SKM-1 treated with dmso at 0.1 percent for 144 hours (cell line): ENCODE results near the gene PRDM16.

ENCODE experiments used
- DNase-seq: peaks from one replicate; lab custom pipeline; 2025; ENCODE audit not compliant: unreplicated experiment; lab: John Stamatoyannopoulos, UW

PRDM16 gene

DNA sequence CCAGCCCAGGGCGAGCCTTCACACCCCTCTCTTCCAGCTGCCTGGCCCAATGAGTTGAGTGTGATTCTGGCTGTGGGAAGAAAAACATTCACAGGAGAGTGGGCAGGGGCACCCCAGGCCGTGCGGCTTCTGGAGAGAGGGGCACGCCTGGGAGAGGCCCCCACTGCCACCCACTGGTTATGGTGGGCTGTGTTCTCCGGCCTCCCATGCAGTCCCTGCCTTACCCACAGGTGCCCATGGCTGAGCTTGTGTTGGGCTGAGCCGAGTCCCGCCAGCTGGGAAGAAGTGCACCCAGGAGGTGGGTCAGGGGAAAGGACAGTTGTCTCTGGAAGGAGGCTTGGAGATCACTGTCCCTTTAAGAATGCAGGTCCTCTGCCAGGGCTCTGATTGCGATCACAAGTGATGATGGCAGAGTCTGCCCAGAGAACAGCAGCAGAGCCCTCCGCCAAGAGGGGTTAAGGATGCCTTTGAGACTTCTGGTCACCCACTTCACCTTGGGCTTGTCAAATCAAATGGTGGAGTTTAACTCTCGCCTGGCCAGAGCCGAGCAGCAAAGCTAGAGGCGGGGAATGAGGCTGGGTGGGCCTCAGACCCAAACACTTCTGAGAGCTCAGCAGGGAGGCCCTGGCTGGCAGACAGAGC is 260.8 kb downstream of the PRDM16 start:
- no peak for DNase-seq

DNA sequence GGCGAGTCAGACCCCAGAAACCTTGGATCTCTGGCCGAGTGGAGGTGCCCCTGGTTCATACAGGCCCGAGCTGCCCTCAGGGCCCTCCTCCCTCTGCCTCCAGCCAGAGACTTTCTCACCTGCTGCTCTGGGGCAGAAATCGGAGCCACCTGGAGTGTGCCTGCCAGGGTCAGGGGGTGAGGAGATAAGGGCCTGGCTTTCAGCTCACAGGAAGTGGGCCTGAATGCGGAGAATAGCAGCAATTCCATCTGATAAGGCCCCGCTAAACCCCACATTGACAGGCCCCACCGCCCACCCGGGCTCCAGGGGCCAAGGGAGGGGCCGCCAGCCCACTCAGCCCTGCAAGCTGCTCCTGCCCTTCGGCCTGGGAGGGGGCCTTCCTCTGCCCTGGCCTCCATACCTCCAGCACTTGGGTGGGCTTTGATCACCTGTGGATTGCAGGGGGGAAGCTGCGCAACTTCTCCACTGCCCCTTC is 261.8 kb downstream of the PRDM16 start:
- DNase-seq = no peak

DNA sequence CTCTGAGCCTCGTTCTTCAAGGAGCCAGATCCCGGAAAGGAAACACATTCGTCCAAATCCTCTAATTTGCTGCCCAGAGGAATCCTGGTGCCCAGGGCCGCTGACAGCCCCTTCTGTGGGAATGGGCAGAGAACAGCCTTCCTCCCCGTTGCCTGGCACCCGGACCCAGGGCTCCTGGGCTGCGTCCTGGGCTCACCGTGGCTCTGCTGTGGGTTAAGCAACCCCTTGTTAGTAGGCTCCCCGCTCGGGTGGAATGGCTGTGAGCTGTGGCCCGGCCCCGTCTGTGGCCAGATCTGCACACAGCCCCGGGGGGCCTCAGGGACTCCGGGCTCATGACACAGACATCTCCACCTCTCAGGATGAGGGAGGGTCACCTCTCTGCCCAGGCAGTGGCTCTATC is 262.6 kb downstream of the PRDM16 start:
- no peak for DNase-seq

DNA sequence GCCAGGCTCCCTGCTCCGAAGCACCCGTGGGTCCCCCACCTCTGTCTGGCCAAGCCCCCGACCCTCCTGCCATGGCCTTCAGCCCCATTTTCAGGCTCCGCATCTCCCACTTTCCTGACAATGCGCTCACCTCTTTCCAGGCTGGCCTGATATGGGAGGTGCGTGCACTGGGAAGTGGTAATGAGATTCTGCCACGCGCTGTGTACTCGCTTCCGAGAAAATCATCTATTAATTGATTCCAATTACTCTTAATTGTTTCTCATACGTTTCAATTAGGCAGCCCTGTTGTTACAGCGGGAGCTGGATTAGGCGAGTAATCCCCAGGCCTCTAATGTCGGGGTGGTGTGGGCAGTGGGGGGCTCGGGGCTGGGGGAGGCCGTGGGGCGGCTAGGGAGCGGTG is 263.0 kb downstream of the PRDM16 start:
- no peak for DNase-seq

DNA sequence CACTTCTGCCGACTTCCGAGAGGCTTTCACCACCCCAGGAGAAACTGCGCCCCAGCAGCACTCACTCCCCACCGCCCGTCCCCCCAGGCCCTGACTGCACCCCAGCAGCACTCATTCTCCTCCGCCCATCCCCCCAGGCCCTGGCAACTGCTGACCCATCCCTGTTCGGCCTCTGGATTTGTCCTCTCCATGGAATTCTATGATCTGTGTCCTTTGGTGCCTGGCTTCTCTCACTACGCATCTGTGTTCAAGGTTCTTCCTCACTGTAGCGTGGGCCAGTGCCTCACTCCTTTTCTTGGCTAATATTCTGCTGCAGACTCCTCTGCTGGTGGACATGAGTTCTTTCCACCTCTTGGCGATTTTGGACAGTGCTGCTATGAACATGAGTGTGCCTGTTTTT is 263.7 kb downstream of the PRDM16 start:
- no peak for DNase-seq

DNA sequence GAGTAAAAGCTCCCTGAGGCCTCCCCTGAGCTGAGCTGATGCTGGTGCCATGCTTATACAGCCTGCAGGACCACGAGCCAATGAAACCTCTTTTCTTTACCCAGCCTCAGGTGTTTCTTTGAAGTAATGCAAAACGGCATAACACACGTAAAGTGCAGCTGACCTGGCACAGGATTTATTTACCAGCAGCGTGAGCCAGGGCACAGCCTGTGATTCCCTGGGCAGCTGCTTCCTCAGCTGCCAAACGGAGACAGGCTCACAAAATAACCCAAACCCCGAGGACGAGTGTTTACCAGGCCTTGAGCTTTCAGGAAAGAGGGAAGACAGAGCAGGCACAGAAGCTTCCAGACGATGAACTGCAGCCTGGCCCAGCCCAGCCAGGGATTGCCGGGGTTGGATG is 264.9 kb downstream of the PRDM16 start:
- DNase-seq = no peak

DNA sequence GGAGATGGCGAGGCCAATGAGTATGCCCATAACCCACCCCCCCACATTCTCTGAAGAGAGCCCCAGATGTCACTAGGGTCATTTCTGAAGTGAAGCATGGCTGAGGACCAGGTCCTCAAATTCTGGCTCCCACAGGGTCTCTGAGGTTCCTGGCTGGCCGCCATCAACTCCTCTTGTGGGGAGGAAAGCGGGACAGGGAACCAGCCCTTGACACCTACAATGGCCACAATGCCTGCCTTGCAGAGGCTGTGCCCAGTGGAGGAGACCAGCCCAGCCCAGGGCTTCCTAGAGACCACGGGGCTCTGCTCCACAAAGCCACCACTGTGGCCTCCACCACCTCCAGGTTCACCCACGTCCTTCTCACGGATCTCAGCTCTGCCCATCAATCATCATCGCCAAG is 265.4 kb downstream of the PRDM16 start:
- no peak for DNase-seq

DNA sequence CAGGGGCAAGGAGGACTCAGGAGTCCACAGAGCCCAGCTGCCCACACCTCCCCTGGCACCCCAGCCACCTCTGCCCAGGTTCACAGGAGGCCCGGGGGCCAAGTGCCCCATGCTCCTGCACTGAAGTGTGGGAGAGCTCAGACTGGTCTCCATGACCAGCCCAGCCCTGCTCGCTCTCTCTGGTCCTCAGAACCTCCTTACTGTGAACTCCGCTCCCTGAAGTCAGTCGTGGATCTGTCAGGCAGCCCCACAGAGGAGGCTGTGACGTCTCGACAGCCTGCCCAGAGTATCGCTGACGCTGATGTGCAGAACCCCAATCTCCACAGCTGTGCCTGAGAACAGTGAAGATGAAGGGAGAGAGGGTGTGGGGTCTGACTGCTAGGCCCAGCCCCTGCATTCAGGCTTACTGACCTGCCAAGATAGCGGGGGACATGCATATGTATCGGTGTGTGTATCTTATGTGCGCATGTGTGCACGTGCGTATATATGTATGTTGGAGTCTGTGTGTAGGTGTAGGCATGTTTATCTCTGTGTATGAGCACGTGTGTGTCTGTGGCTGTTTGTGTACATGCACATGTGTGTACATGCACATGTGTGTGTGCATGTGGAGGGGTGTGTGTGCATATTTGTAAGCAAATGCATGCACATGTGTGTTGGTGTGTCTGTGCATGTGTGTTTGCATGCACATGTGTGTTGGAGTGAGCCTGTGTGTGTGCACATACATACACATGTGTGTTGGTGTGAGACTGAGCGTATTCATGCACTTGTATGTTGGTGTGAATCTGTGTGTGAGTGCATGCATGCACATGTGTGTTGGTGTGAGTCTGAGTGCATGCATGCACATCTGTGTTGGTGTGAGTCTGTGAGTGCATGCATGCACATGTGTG is 267.0 kb downstream of the PRDM16 start:
- no peak for DNase-seq

DNA sequence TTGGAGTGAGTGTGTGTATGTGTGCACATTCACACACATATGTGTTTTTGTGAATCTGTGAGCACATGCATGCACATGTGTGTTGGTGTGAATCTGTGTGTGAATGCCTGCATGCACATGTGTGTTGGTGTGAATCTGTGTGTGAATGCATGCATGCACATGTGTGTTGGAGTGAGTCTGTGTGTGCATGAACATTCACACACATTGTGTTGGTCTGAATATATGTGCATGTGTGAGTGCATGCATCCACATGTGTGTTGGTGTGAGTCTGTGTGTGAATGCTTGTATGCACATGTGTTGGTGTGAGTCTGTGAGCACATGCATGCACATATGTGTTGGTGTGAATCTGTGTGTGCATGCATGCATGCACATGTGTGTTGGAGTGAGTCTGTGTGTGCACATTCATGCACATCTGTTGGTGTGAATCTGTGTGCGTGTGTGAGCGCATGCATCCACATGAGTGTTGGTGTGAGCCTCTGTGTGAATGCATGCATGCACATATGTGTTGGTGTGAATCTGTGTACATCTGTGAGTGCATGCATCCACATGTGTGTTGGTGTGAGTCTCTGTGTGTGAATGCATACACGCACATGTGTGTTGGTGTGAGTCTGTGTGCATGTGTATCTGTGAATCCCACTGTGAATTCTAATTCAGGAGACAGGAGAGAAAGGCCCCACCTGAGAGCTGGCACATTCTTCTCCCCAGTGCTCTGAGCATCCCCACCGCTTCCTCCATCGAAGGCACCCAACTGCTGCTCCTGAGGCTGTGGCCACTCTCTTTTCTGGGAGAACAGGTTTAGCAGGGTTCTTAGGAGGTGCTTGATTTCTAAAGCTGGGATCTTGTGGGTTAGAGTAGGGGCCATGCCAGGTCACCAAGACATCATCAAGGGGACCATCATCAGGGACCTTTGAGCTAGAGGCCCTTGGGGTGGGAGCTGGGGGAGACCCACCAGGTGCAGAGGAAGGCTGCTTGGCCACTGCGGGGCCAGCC is 267.9 kb downstream of the PRDM16 start:
- DNase-seq = no peak

DNA sequence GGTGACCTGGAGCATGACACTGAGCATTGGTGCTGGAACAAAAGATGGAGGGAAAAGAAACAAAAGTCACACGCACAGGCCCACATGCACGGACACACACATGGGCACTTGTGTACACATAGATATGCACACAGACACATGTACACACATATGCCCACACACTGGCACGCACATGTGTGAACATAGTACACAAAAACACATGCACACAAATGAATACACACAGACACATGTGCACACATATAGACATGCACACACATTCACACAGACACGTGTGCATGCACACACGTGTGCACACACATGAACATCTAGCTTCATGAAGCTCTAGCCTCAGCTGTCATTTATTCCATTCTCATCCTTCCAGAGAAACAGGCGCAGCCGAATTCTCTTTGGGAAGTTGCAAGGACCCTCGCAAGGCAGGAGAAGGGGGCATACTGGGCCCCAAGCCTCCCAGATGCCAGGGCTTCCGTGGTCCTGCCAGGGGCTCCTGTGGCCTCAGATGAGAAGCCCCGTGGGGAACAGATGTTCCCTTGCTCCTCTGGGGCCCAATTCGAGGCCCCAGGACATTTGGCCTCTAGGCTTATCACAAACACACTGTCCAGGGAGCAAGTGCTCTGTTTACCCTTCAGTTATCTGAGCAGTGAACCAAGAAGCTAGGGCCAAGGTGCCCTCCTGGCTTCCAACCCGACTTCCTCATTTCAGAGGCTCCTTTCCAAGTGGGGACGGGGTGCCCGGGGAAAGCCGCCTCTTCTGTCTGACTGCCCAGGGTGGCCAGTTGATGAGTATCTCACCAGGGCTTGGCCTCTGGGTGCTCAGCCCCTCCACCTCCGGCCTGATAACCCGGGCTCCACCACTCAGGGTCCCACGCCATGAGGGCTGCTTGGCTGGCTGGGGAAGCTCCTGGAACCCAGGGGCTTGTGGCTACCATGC is 269.1 kb downstream of the PRDM16 start:
- no peak for DNase-seq

DNA sequence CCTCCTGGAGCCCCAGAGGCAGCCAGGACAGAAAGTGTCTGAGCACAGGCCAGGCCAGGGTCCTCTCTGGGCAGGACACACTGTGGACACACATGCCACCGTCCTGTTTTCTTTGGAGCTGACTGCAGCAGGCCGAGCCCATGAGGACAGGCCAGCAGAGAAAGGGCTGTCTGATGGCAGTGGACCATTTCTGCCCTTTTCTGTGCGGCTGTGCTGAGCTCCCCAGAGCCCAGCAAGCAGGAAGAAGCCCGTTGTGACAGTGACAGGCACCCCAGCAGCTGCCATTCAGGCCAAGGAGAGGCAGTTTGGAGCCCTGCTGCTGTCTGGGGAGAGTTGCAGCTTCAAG is 269.7 kb downstream of the PRDM16 start:
- no peak for DNase-seq

DNA sequence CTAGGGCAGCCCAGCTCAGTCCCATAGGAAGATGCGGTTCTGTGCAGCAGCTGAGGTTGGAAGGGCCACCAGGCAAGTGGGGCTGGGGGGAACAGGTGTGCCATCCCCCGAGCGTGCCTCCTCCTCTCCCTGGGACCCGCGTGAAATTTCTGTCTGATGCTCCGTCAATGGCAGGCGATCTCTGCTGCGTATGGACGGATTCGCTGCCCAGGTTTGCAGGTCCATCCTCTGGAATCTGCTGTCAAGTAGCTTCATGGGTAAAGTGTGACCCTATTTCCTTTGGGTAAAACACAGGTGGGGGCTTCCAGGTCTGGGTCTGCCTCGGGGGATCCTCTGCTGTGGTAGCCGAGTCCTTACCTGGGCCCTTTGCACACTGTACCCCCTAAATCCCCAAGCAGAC is 270.9 kb downstream of the PRDM16 start:
- DNase-seq = no peak

DNA sequence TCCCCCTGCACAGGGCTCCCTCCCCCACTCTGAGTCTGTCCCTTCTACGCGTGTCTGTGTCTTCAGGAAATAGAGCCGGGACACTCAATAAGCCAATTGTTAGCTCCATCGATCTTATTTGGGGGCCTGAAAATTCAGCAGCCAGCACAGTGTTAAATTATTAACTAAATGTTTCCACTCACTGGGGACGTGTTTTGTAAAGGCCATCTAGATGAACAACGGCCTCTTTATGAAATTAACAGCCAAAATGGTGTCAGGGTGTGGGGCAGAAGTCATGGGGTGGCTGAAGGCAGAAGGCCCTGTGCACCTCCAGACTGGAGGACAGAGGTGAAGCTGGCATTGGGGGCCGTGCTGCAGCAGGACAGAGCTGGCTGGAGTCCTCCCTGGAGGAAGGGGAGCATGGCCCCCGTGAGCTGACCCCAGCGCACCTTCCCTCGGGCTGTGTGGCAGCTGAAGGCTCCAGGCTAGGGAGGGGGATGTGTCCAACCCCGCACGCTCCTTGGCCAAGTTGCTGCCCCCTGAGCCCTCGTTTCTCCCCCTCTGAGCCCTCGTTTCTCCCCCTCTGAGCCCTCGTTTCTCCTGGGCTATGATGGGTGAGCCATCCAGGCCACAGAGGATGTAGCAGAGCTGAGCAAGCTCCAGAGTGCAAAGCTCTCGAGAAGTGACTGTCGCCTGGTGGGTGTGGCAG is 271.7 kb downstream of the PRDM16 start:
- no peak for DNase-seq

DNA sequence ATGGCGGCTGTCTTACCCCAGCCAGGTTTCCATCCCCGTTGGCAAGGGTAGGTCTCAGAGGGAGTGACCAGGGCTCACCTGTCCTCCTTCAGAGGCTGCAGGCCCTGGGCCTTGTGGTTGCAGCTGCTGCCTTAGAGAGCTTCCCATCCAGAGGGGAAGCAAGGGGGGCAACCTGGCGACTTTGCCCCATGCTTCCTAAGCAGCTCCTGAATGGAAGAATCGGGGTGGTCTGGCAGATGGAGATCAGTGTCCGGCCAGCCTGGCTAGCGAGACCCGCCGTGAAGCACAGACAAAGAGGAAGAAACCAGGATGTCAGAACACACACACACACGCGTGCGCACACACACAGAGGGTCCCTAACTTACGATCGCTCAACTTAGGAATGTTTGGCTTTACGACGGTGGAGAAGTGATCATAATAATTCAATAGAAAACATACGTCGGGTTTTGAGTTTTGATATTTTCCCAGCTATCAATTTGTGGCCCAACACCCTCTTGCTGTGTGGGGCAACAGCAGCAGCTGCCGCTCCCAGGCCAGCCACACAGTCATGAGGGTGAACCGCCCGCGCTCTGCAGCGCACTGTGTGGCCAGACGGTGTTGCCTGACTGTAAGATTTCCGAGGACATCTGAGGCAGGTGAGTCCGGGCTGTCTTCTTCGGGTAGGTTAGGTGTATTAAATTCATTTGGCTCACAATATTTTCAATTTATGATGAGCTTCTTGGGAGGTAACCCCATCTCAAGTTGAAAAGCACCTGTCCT is 272.4 kb downstream of the PRDM16 start:
- DNase-seq = no peak

DNA sequence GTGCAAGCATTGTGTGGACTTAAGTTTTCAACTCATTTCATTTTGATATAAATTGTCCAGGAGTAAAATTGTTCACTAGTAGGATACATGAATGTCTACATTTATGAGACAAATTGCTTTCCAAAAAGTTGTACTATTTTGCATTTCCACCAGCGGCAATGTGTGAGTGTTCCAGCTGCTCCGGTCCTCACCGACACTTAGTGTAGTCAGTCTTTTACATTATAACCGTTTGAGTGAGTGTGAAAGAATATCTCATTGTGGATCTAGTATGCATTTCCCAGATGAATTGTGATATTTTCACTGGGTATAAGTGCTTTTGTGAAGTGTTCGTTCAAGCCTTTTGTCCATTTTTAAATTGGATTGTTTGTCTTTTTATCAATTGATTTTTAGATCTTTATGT is 274.0 kb downstream of the PRDM16 start:
- no peak for DNase-seq

DNA sequence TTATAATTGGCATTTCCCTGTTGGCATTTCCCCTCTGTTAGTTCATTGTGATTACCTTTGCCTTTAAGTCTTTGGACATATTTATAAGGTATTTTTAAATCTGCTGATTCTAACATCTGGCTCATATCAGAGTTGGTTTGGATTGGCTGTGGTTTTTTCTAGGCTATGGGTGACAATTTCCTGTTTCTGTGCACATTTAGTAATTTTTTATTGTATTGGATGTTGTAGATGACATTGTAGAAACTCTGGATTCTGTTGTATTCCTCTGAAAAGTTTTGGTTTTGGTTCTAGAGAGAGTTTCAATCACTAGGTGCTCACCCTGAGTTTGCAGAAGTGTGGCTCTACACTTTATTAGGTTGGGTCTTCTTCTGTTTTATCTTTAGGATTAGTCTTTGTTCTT is 275.4 kb downstream of the PRDM16 start:
- DNase-seq = no peak

DNA sequence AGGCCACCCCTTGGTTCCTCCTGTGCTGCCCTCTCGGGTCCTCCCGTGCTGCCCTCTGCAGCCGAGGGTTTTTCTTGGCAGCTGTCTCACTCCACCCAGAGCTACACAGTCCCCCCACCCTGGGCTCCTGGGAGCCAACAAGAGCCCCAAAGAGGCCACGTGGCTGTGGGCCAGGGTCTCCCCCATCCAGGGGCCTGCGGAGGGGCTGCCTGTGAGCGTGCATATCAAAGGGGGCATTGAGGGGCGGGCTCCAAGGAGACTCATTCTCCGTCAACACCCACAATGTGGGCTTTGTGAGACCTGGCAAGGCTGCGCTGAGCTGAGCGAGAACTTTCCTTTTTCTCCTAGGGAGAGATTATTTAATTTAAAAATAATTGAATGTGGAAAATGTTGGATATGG is 276.8 kb downstream of the PRDM16 start:
- DNase-seq = no peak

DNA sequence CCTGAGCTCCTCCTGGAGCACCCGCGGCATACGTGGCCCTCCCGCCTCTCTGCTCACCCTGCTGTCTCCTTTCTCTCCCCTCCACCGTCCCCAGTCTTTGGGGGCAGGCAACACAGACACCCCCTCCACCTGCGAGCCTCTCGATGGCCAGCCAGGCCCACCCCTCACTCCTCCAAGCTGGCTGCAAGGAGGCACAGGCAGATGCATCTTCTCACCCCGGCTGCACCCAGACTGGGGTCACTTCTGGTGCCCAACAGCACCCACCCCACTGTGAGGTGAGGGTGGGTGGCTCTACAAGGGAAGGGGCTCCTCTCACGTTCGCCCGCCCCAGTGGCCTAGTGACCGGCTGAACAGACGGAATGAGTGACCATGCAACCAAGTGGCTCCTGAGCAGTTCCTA is 277.5 kb downstream of the PRDM16 start:
- no peak for DNase-seq
